IMR-90 (cell line): ENCODE measurements around the gene RFTN1.

ENCODE experiments used
- CEBPB ChIP-seq: IDR thresholded peaks from 2 replicates; pipeline ENCODE4 v1.6.1; 2012; ENCODE audit warnings: low read depth, low read length, improper control_type of control experiment
- MAFK ChIP-seq: IDR thresholded peaks from 2 replicates; pipeline ENCODE4 v1.6.1; 2012; ENCODE audit warnings: low read depth, low read length, improper control_type of control experiment
- POLR2A ChIP-seq: IDR thresholded peaks from 2 replicates; pipeline ENCODE4 v1.6.1; 2012; ENCODE audit warnings: mild to moderate bottlenecking, low read depth, low read length
- RCOR1 ChIP-seq: IDR thresholded peaks from 2 replicates; pipeline ENCODE4 v1.6.1; 2012; ENCODE audit warnings: mild to moderate bottlenecking, low read length, improper control_type of control experiment; ENCODE audit not compliant: insufficient replicate concordance
- TF ChIP-seq, protein P1 (sequence below): conservative IDR thresholded peaks from 2 replicates; pipeline ENCODE4 v1.5.1; 2012; ENCODE audit warnings: mild to moderate bottlenecking, low read depth, low read length, improper control_type of control experiment
- TF ChIP-seq, protein P2 (sequence below): fragments of 150-350 bp; IDR thresholded peaks from 2 replicates; pipeline ENCODE4 v1.6.1; 2017; ENCODE audit warnings: mild to moderate bottlenecking, antibody characterized with exemption, low read length, low read depth

DNA sequence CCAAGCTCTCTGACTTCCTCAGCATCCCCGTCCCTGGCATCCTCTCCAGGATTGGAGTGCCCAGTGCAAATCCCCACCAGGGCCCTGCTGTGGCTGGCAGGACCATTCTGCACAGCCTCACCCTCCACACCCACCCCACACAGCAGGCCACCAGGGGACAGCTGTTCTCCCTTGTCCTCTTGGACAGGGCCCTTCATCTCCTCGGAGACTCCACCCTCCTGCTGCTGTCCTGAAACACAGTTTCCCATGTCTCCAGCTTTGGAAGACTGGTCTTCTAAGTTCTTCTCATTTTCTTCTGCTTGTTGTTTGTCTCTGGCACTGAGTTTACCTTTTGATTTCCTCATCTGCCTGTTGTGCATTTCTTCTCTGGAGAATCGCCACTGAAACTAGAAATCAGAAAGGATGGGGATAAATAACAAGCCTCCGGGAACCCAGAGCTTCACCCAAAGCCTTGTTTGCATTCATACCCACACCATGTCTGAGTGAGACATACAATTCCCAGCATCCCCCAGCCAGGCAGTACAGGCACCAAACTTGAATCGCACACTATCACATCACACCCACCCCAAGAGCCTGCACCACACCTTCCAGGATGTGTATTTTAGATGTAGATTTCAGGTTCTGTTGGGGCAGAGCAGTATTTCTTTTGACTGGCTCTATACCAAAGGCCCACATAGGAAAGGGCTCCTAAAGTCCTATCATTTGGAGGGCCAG lies 196.5 kb downstream of the RFTN1 start:
- TF ChIP-seq POLR2A (no peak), RCOR1 (no peak), MAFK (no peak), CEBPB (no peak)
- TF ChIP-seq, protein P1, sequence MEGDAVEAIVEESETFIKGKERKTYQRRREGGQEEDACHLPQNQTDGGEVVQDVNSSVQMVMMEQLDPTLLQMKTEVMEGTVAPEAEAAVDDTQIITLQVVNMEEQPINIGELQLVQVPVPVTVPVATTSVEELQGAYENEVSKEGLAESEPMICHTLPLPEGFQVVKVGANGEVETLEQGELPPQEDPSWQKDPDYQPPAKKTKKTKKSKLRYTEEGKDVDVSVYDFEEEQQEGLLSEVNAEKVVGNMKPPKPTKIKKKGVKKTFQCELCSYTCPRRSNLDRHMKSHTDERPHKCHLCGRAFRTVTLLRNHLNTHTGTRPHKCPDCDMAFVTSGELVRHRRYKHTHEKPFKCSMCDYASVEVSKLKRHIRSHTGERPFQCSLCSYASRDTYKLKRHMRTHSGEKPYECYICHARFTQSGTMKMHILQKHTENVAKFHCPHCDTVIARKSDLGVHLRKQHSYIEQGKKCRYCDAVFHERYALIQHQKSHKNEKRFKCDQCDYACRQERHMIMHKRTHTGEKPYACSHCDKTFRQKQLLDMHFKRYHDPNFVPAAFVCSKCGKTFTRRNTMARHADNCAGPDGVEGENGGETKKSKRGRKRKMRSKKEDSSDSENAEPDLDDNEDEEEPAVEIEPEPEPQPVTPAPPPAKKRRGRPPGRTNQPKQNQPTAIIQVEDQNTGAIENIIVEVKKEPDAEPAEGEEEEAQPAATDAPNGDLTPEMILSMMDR, result no peak
- TF ChIP-seq, protein P2, sequence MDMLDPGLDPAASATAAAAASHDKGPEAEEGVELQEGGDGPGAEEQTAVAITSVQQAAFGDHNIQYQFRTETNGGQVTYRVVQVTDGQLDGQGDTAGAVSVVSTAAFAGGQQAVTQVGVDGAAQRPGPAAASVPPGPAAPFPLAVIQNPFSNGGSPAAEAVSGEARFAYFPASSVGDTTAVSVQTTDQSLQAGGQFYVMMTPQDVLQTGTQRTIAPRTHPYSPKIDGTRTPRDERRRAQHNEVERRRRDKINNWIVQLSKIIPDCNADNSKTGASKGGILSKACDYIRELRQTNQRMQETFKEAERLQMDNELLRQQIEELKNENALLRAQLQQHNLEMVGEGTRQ, result no peak
